ENCODE results near the gene ELMO1. TPM values are rescaled to one million over a fixed set of nuclear protein-coding genes. Genes with fewer than 3 reads are reported as not detected.

ELMO1 gene
- total RNA-seq, 4 donors from 2014 or later: 24.6 to 120 (median 71.9) TPM

DNA sequence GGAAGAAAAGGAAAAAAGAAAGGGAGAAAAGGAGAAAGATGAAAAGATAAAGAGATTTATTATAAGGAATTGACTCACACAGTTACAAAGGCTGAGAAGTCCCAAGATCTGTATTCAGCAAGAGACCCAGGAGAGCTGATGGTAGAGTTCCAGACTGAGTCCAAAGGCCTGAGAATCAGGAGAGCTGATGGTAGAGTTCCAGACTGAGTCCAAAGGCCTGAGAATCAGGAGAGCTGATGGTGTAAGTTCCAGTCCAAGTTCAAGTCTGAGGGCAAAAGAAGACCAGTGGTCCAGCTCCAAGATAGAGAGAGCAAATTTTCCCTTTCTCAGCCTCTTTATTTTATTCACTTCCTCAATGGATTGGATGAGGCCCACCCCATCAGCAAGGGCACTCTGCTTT, 627.0 kb downstream of the ELMO1 start:
- no peaks in the 10 kb centered on the region for H3K4me1 ChIP-seq
- H3K9me3 ChIP-seq: no peaks in the 10 kb centered on the region
- DNase-seq: no peak
- in situ Hi-C loops (cut with MboI; ENCODE audit: low pct_ligation_motif_present in 1 of 4, low pct_unique_long_range_greater_than_20kb in 1 of 4, low sequenced_read_pairs in 3 of 4) (no loop called here), intact Hi-C loops (cut with DNase I; ENCODE audit: low total_unique reads) (no loop called here)
- no peak overlapping the region for H3K27ac ChIP-seq
- no peaks in the 10 kb centered on the region for H3K27me3 ChIP-seq
- H3K36me3 ChIP-seq: no peaks in the 10 kb centered on the region
- H3K4me3 ChIP-seq: no peak overlapping the region
- TF ChIP-seq CTCF (IDR thresholded peaks at IDR 0.05) (no peak), POLR2A (IDR thresholded peaks at IDR 0.05) (no peak), EP300 (IDR thresholded peaks at IDR 0.05; ENCODE audit: low read depth) (no peak), POLR2AphosphoS5 (IDR thresholded peaks at IDR 0.05) (no peak)

DNA sequence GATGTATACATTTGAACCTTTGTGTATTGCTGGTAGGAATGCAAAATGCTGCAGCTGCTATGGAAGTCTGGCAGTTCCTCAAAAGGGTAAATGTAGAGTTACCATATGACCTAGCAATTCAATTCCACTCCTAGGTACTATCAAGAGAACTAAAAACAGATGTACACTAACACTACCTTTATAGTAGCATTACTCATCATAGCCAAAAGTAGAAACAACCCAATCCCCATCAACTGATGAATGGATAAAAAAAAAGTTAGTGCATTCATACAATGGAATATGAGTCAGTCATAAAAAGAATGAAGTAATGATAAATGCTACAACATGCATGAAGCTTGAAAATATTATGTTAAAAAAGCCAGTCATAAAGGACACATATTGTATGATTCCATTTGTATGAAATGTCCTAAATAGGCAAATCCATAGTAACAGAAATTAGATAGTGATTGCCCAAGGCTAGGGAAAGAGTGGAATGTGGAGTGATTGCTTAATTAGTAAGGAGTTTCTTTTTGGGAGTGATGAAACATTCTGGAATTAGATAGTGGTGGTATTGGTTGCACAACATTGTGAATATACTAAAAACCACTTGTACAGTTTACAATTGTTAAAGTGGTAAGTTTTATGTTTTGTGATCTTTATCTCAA, 628.0 kb downstream of the ELMO1 start:
- TF ChIP-seq EP300 (IDR thresholded peaks at IDR 0.05; ENCODE audit: low read depth) (no peak), POLR2AphosphoS5 (IDR thresholded peaks at IDR 0.05) (no peak), CTCF (IDR thresholded peaks at IDR 0.05) (no peak), POLR2A (IDR thresholded peaks at IDR 0.05) (no peak)
- H3K36me3 ChIP-seq: no peaks in the 10 kb centered on the region
- no peaks in the 10 kb centered on the region for H3K27me3 ChIP-seq
- H3K27ac ChIP-seq: no peak overlapping the region
- DNase-seq: no peak
- H3K9me3 ChIP-seq: no peaks in the 10 kb centered on the region
- no peaks in the 10 kb centered on the region for H3K4me1 ChIP-seq
- intact Hi-C loops (cut with DNase I; ENCODE audit: low total_unique reads): no loop called here
- H3K4me3 ChIP-seq: no peak overlapping the region
- in situ Hi-C loops (cut with MboI; ENCODE audit: low pct_ligation_motif_present in 1 of 4, low pct_unique_long_range_greater_than_20kb in 1 of 4, low sequenced_read_pairs in 3 of 4): no loop called here

DNA sequence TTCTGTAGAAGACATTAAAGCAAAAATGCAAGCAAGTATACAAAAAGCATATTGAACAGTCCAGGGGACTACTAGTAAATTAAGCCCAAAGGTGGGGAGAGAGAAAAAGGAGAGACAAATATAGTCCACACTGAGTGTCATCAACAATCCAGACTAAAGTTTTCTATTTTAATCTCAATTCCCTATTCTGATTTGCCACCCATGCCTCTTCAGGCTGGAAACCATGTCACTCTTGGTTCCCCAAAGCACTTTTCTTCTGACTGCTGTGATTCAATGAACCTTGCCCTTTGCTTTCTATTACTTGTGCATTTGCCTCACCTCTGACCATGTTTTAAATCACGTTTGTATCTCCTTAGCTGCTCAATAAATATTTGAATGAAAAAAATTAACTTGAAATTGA, 629.0 kb downstream of the ELMO1 start:
- Histone ChIP-seq H3K9me3 (no peaks in the 10 kb centered on the region), H3K27ac (no peak overlapping the region), H3K4me3 (no peak overlapping the region), H3K4me1 (no peaks in the 10 kb centered on the region), H3K27me3 (no peaks in the 10 kb centered on the region), H3K36me3 (no peaks in the 10 kb centered on the region)
- no peak for DNase-seq
- no peak for TF ChIP-seq EP300 (IDR thresholded peaks at IDR 0.05; ENCODE audit: low read depth)
- no peak for TF ChIP-seq POLR2A (IDR thresholded peaks at IDR 0.05)
- TF ChIP-seq POLR2AphosphoS5 (IDR thresholded peaks at IDR 0.05): no peak
- TF ChIP-seq CTCF (IDR thresholded peaks at IDR 0.05): no peak
- intact Hi-C loops (cut with DNase I; ENCODE audit: low total_unique reads): no loop called here
- 34 to 45% methylated on average over 1 of the region's 1 CpG for WGBS, 2 donors (ENCODE audit: low coverage in 1 of 2)
- in situ Hi-C loops (cut with MboI; ENCODE audit: low pct_ligation_motif_present in 1 of 4, low pct_unique_long_range_greater_than_20kb in 1 of 4, low sequenced_read_pairs in 3 of 4): no loop called here

DNA sequence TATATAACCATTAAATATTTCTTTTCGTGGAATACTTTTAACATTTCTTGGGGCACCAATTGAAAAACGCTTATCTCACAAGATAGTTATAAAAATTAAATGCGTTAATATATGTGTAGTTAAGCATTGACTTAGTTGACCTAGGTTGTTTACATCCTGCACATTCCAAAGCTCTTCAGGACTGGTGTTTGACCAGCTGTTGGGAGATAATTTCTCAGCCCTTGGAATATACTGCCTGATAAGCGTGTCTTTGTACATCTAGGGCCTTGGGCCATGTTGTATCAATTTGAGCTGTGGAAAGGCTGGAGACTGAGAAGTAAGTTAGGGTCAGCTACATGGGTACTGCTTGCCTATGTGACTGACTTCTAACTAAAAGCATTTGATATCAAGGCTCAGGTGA, 634.4 kb downstream of the ELMO1 start:
- 81 to 84% methylated on average over 4 of the region's 4 CpGs for WGBS, 2 donors (ENCODE audit: low coverage in 1 of 2)
- no peak for DNase-seq
- Histone ChIP-seq H3K4me3 (no peak overlapping the region), H3K27ac (no peak overlapping the region), H3K27me3 (no peaks in the 10 kb centered on the region), H3K36me3 (no peaks in the 10 kb centered on the region), H3K4me1 (no peaks in the 10 kb centered on the region), H3K9me3 (no peaks in the 10 kb centered on the region)
- TF ChIP-seq POLR2A (IDR thresholded peaks at IDR 0.05): no peak
- TF ChIP-seq EP300 (IDR thresholded peaks at IDR 0.05; ENCODE audit: low read depth): no peak
- TF ChIP-seq CTCF (IDR thresholded peaks at IDR 0.05): no peak
- no peak for TF ChIP-seq POLR2AphosphoS5 (IDR thresholded peaks at IDR 0.05)
- in situ Hi-C loops (cut with MboI; ENCODE audit: low pct_ligation_motif_present in 1 of 4, low pct_unique_long_range_greater_than_20kb in 1 of 4, low sequenced_read_pairs in 3 of 4): no loop called here
- intact Hi-C loops (cut with DNase I; ENCODE audit: low total_unique reads): no loop called here

All from transverse colon (tissue), 4 donors.